H54 (cell line): ENCODE results near the gene PARVB.

Experiments used
- DNase-seq: peaks from one replicate; pipeline ENCODE4 v3.0.0; 2011; ENCODE audit warnings: low spot score, mixed read lengths; ENCODE audit not compliant: insufficient read length
- FAIRE-seq: peaks from 3 replicates; lab custom pipeline; 2011; peaks lifted over from hg19 to GRCh38; lab: Jason Lieb, UNC
- POLR2A ChIP-seq: IDR thresholded peaks from 2 replicates; pipeline ENCODE4 v1.6.1; 2011; ENCODE audit warnings: low read depth, mild to moderate bottlenecking, low read length

The PARVB gene

GRCh38 chr22:44211946-44212930, 188.1 kb downstream of the PARVB start:
- no peak for TF ChIP-seq POLR2A
- DNase-seq, result no peak
- FAIRE-seq, result no peak

- DNase-seq (no peak), FAIRE-seq (no peak)
- no peak for TF ChIP-seq POLR2A
These were observed 188.8 kb downstream of the PARVB start for GRCh38 chr22:44212936-44213335.

- DNase-seq, result no peak
- TF ChIP-seq POLR2A, result no peak
- FAIRE-seq, result no peak
These were observed 189.5 kb downstream of the PARVB start for GRCh38 chr22:44213489-44214043.

- TF ChIP-seq POLR2A, result no peak
- no peak for DNase-seq
- no peak for FAIRE-seq
These were observed 190.1 kb downstream of the PARVB start for GRCh38 chr22:44214187-44214586.

- no peak for FAIRE-seq
- no peak for DNase-seq
- no peak for TF ChIP-seq POLR2A
These were observed 190.7 kb downstream of the PARVB start for GRCh38 chr22:44214764-44215163.

GRCh38 chr22:44215287-44215686, 191.2 kb downstream of the PARVB start:
- DNase-seq (no peak), FAIRE-seq (no peak)
- TF ChIP-seq POLR2A, result no peak

GRCh38 chr22:44217346-44217745, 193.2 kb downstream of the PARVB start:
- no peak for TF ChIP-seq POLR2A
- DNase-seq (no peak), FAIRE-seq (no peak)

DNA sequence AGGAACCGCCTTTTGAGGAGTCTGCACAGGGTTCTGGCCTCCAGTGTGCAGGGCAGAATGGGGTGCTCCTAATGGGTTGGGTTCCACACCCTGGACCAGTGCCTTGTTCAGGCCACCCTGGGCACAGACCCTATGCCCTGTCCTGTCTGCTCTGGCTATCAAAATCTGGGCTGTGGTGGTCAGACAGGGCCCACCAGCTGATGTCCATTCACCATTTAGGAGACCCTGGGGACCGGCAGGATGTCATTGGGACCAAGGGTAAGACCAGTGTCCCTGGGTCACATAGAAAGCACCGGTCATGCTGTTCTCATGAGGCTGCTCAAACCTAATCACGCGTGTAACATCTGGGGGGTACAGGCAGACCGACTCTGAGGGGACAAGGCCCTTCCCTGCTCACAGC, 194.0 kb downstream of the PARVB start:
- TF ChIP-seq POLR2A, result no peak
- DNase-seq, result no peak
- no peak for FAIRE-seq

DNA sequence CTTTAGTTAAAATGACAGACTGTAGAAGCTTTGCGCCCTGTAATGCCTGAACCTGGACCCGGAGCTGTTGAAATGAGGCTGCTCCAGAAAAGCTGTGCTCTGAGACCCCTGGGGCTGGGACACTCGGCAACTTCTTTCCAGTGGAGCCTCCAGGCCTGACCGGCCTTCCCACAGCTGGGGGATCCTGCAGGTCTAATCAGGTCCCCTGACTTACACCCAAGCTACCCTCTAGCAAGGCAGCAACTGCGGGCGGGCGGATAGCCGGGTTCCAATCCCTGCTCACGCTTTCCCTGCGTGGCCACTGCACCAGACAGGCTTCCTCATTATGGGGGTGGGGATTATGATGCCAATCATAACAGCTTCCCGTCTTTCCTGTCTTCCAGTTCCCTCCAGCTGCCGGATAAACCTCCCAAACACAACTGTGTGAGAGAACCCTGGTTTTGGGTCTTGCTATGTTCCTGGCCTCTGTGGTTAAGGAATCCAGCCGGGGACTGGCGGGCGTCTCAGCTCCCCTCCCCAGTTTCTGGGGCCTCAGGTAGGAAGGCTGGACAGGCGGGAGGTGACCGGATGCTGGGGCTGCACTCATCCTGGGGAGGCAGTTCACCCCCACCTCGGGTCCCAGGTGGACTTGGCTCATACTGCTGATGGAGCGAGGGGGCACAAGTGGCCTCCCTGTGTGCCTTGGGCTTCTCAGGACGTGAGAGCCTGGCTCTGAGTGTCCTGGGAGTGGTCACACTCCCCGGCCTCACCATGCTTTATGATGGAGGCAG, 195.2 kb downstream of the PARVB start:
- no peak for TF ChIP-seq POLR2A
- no peak for DNase-seq
- FAIRE-seq, result no peak

DNA sequence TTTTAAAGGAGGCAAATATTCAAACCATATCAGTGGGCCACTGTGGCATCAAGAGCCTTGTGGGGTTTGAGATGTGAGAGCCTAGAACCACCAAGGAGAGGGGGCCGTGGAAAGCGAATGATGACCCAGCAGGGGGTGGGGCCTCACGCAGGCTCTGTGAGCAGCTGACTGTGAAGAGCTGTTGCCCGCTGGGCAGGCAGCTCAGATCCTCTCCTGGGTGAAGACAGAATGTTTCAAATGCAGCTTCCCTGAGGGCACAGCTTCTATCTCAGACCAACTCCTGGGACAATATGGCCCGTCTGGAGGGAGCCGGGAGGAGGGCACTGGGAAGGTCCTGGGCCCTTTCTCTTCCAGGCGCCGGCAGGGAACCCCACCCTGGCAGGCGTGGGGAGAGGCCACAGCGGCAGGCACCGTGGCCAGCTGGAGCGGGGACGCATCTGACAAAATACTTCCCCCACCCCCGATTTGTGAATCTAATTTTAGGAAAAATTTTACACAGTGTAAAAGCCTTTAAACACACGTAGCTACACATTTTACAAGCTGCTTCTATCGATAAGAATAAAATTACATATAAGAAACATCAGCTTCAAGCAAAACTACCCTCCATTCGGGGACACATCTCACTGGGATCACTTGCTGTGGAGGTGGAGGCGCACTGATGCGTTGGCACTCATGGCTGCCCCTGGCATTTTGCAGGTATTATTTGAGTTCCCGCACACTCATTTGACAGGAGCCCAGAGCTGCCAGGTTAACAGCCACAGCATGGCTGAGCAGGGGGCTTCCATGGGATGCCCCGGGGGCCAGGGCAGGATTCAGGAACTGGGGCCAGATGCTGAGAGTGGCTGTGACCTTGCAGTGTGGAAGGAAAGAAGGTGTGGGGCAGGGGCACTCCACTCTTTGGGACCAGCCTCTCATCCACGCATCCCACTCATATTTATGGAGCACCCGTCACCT, 196.9 kb downstream of the PARVB start:
- DNase-seq (no peak), FAIRE-seq (no peak)
- TF ChIP-seq POLR2A, result no peak

DNA sequence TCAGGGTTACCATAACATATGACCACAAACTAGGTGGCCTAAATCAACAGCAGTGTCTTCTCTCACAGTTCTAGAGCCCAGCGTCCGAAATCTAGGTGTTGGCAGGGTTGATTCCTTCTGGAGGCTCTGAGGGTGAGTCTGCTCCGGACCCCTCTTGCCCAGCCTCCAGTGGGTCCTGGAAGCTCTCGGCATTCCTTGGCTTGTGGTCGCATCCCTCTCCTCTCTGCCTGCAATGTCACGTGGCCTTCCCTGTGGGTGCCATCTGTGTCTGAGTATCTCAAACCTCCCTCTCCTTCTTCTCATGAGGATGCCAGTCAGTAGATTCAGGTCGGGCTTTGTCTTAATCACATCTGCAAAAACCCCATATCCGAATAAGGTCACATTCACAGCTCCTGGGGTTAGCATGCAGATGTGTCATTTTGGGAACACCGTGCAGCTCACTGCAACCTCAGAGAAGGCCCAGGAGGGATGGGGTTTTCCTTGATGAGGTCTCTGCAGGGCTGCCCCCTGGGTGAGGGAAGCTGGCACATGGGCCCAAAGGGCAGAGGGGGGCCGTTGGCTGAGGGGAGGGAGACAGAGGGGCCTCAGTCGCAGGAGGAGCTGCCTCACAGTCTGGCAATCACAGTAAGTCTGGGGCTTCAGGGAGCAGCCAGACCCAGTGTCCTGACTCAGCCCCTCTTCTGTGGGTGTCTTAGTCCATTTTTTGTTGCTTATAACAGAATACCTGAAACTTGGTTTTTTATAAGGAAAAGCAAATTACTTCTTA, 197.8 kb downstream of the PARVB start:
- DNase-seq (no peak), FAIRE-seq (no peak)
- no peak for TF ChIP-seq POLR2A
